Trophoblast cell (in vitro differentiated cells and primary cell): ENCODE data around the gene HTT-AS.

ENCODE experiments used
- DNase-seq, 2 donors: peaks; one replicate each; pipeline ENCODE4 v3.0.0-alpha.2; 2016
- H2AFZ ChIP-seq: 2 replicates; pipeline ENCODE4 v1.6.1; 2013; ENCODE audit warnings: low read length, moderate library complexity, mild to moderate bottlenecking; ENCODE audit not compliant: insufficient read depth, poor library complexity
- H2AK5ac ChIP-seq: 2 replicates; pipeline ENCODE4 v1.6.1; 2013; ENCODE audit warnings: mild to moderate bottlenecking, low read length
- H2BK120ac ChIP-seq: 2 replicates; pipeline ENCODE4 v1.6.1; 2013; ENCODE audit warnings: low read length, mild to moderate bottlenecking, moderate library complexity; ENCODE audit not compliant: insufficient read depth, poor library complexity
- H2BK12ac ChIP-seq: 2 replicates; pipeline ENCODE4 v1.6.1; 2013; ENCODE audit warnings: mild to moderate bottlenecking, low read length, moderate library complexity
- H2BK5ac ChIP-seq: 2 replicates; pipeline ENCODE4 v1.6.1; 2013; ENCODE audit warnings: low read length, low read depth, moderate library complexity, mild to moderate bottlenecking; ENCODE audit not compliant: poor library complexity
- H3K14ac ChIP-seq: 2 replicates; pipeline ENCODE4 v1.6.1; 2013; ENCODE audit warnings: mild to moderate bottlenecking, low read length
- H3K18ac ChIP-seq: 2 replicates; pipeline ENCODE4 v1.6.1; 2013; ENCODE audit warnings: mild to moderate bottlenecking, low read length
- H3K23ac ChIP-seq: 2 replicates; pipeline ENCODE4 v1.6.1; 2013; ENCODE audit warnings: low read length
- H3K27ac ChIP-seq: 2 replicates; pipeline ENCODE4 v1.5.1; 2013; ENCODE audit warnings: low read depth, mild to moderate bottlenecking, inconsistent platforms, low read length, moderate library complexity
- H3K27me3 ChIP-seq: 2 replicates; pipeline ENCODE4 v1.6.1; 2013; ENCODE audit warnings: inconsistent platforms, mild to moderate bottlenecking, low read length, moderate library complexity; ENCODE audit not compliant: insufficient read depth
- H3K36me3 ChIP-seq, 2 experiments: 1 replicate in 1 of 2; 2 replicates in 1 of 2; pipeline ENCODE4 v1.6.1; 2013; ENCODE audit warnings: low read length in 2 of 2, mild to moderate bottlenecking in 2 of 2, moderate library complexity in 1 of 2; ENCODE audit not compliant: insufficient read depth in 2 of 2, control insufficient read depth in 1 of 2
- H3K4ac ChIP-seq: 2 replicates; pipeline ENCODE4 v1.6.1; 2013; ENCODE audit warnings: low read depth, mild to moderate bottlenecking, low read length, moderate library complexity
- H3K4me1 ChIP-seq, 2 experiments: 1 replicate in 1 of 2; 2 replicates in 1 of 2; pipeline ENCODE4 v1.6.1; 2013; ENCODE audit warnings: low read length in 2 of 2, mild to moderate bottlenecking in 2 of 2, moderate library complexity in 1 of 2; ENCODE audit not compliant: insufficient read depth in 2 of 2, control insufficient read depth in 1 of 2
- H3K4me2 ChIP-seq: 2 replicates; pipeline ENCODE4 v1.6.1; 2013; ENCODE audit warnings: inconsistent platforms, mild to moderate bottlenecking, low read length, moderate library complexity
- H3K4me3 ChIP-seq: 2 replicates; pipeline ENCODE4 v1.5.1; 2013; ENCODE audit warnings: mild to moderate bottlenecking, low read depth, low read length, inconsistent platforms
- H3K79me1 ChIP-seq: one replicate; pipeline ENCODE4 v1.6.1; 2013; ENCODE audit warnings: low read length
- H3K79me2 ChIP-seq: 2 replicates; pipeline ENCODE4 v1.6.1; 2013; ENCODE audit warnings: low read length, mild to moderate bottlenecking; ENCODE audit not compliant: control insufficient read depth, insufficient read depth, poor library complexity
- H3K9ac ChIP-seq: 2 replicates; pipeline ENCODE4 v1.6.1; 2013; ENCODE audit warnings: mild to moderate bottlenecking, low read length
- H3K9me3 ChIP-seq: 2 replicates; pipeline ENCODE4 v1.6.1; 2013; ENCODE audit warnings: low read depth, mild to moderate bottlenecking, control low read depth, inconsistent platforms, low read length; ENCODE audit not compliant: insufficient read depth
- H4K12ac ChIP-seq: 2 replicates; pipeline ENCODE4 v1.6.1; 2013; ENCODE audit warnings: low read depth, mild to moderate bottlenecking, low read length, moderate library complexity
- H4K8ac ChIP-seq: 2 replicates; pipeline ENCODE4 v1.6.1; 2013; ENCODE audit warnings: low read depth, mild to moderate bottlenecking, low read length, moderate library complexity
- H4K91ac ChIP-seq: one replicate; pipeline ENCODE4 v1.6.1; 2013; ENCODE audit warnings: low read depth, mild to moderate bottlenecking, low read length, moderate library complexity
- WGBS: extraction: QIAGEN DNeasy Blood & Tissue Kit; methylation state at CpG from one replicate; pipeline ENCODE4 v1.1.7; 2013; ENCODE audit warnings: missing lambda C conversion rate; ENCODE audit not compliant: insufficient read length, insufficient coverage; ENCODE audit errors: extremely low coverage; 5-methylcytosine and 5-hydroxymethylcytosine counted together

Gene HTT-AS

DNA sequence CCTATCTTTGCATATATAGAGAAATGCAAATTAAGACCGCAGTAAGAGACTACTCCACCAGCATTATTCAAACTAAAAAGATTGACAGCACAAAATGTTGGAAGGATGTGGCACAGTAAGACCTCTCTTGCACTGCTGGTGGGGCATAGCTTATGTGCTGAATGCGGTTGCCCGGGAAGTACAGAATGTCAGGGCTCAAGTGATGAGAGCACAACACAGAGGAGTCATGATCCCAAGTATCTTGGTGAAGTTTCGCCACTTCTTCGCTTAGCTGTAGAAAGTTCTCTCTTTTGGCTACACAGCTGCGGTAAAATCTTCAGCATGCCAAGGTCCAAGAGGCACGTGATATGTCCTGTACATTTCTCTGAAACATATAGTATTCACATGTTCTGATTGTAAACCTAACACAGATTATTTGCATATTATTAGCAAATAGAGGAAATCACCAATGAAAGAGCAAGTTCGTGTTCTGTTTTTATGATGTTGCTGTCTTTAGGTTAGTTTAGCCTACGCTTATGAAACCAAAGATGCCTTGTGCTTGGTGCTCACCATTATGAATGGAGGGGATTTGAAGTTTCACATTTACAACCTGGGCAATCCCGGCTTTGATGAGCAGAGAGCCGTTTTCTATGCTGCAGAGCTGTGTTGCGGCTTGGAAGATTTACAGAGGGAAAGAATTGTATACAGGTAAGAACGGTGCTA is 55.0 kb downstream of the HTT-AS start:
- H3K9me3 ChIP-seq = peaks cover 7% of the 10 kb centered on the region
- no peak overlapping the region for H2AK5ac ChIP-seq
- H3K9ac ChIP-seq = no peak overlapping the region
- no peak overlapping the region for H2BK5ac ChIP-seq
- H2BK12ac ChIP-seq = no peak overlapping the region
- H3K4me3 ChIP-seq = no peak overlapping the region
- no peaks in the 10 kb centered on the region for H3K79me1 ChIP-seq
- H3K27ac ChIP-seq = no peak overlapping the region
- no peak overlapping the region for H4K8ac ChIP-seq
- H3K14ac ChIP-seq = no peak overlapping the region
- no peaks in the 10 kb centered on the region for H3K27me3 ChIP-seq
- no peak overlapping the region for H3K4me2 ChIP-seq
- H3K18ac ChIP-seq = no peak overlapping the region
- no peak overlapping the region for H2BK120ac ChIP-seq
- no peaks in the 10 kb centered on the region for H3K4me1 ChIP-seq
- H3K4ac ChIP-seq = no peak overlapping the region
- no peak for DNase-seq
- no peaks in the 10 kb centered on the region for H3K36me3 ChIP-seq
- no CpG with 5 or more reads among the region's 13 CpGs for WGBS
- no peaks in the 10 kb centered on the region for H3K79me2 ChIP-seq
- no peak overlapping the region for H4K12ac ChIP-seq
- H3K23ac ChIP-seq = no peak overlapping the region
- H2AFZ ChIP-seq = no peak overlapping the region
- no peak overlapping the region for H4K91ac ChIP-seq

DNA sequence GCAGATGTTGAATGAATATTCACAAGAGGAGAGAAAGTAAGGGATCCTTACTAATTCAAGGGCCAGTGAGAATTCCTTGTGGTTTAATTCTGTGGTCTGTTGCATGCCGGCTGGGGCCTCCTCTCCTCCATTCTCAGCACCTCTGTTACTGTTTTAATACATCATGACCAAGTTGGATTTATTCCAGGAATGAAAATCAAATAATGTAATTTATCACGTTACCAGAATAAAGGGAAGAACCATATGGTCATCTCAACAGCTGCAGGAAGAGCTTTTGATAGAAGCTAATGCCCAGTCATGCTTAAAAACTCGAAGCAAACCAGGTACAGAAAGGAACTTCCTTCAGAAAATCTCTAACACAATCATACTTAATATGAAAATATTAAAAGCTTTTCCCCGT is 56.8 kb downstream of the HTT-AS start:
- Histone ChIP-seq H2AFZ (no peak overlapping the region), H3K18ac (no peak overlapping the region), H3K4ac (no peak overlapping the region), H3K4me2 (no peak overlapping the region), H3K36me3 (no peaks in the 10 kb centered on the region), H3K9ac (no peak overlapping the region), H2BK5ac (no peak overlapping the region), H3K4me1 (no peaks in the 10 kb centered on the region), H3K27ac (no peak overlapping the region), H3K79me2 (no peaks in the 10 kb centered on the region), H4K91ac (no peak overlapping the region), H4K8ac (no peak overlapping the region), H2BK12ac (no peak overlapping the region), H3K4me3 (no peak overlapping the region), H3K23ac (no peak overlapping the region), H3K9me3 (peaks cover 1% of the 10 kb centered on the region), H3K27me3 (no peaks in the 10 kb centered on the region), H4K12ac (no peak overlapping the region), H3K79me1 (no peaks in the 10 kb centered on the region), H3K14ac (no peak overlapping the region), H2AK5ac (no peak overlapping the region), H2BK120ac (no peak overlapping the region)
- WGBS = no CpG with 5 or more reads among the region's 4 CpGs
- no peak for DNase-seq

DNA sequence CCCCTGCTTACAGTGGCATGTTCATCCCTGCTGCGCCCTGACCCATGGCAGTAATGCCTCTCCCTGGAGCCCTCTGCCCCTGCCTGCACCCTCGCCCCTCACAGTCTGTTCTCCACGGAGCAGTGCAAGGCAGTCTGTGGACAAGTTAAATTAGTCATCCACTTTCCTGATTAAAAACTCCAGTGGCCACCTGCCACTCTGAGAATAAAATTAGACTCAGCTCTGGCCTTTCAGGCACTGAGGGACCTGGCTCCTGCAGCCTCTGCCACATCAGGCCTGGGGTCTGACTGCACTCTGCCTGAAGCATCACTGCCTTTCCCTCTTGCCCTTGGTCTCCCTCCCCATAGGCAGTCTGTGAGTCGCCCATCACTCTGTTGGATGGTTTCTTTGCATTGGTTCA is 57.4 kb downstream of the HTT-AS start:
- H3K4me1 ChIP-seq = no peaks in the 10 kb centered on the region
- DNase-seq = no peak
- H3K4me3 ChIP-seq = no peak overlapping the region
- H3K4me2 ChIP-seq = no peak overlapping the region
- H2BK120ac ChIP-seq = no peak overlapping the region
- no peak overlapping the region for H4K8ac ChIP-seq
- no peaks in the 10 kb centered on the region for H3K27me3 ChIP-seq
- peak overlapping the region; percentile 70 for H3K9ac ChIP-seq
- H2BK5ac ChIP-seq = no peak overlapping the region
- H3K79me2 ChIP-seq = no peaks in the 10 kb centered on the region
- no peak overlapping the region for H3K4ac ChIP-seq
- H2AFZ ChIP-seq = no peak overlapping the region
- H2AK5ac ChIP-seq = no peak overlapping the region
- H4K91ac ChIP-seq = no peak overlapping the region
- no peaks in the 10 kb centered on the region for H3K79me1 ChIP-seq
- H2BK12ac ChIP-seq = no peak overlapping the region
- no peak overlapping the region for H3K27ac ChIP-seq
- no peak overlapping the region for H4K12ac ChIP-seq
- H3K18ac ChIP-seq = no peak overlapping the region
- no peaks in the 10 kb centered on the region for H3K36me3 ChIP-seq
- no CpG with 5 or more reads among the region's 4 CpGs for WGBS
- H3K23ac ChIP-seq = no peak overlapping the region
- H3K9me3 ChIP-seq = peaks cover 1% of the 10 kb centered on the region
- H3K14ac ChIP-seq = no peak overlapping the region

DNA sequence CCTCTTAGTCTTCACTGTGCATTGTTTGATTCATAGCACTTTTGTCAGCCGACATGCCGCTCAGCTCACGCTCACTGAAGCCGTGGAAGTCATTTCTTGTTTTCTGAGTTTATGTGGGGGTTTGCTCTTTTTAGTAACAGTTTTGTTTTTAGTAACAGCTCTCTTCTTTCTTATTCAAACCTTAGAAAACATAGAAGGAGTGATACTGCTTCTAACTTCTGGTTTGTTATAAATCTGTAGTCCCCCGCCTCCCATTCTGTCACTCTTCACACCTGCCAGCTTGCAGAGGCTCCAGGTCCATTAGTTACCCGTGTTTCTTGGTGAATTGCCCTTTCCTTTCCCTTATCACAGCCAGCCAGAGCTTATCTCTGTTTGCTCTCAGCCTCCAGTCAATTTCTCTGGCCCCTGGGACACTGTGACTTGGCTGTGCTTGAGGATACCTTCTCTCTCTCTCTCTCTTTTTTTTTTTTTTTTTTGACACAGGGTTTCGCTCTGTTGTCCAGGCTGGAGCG is 60.4 kb downstream of the HTT-AS start:
- H4K91ac ChIP-seq = no peak overlapping the region
- no peak overlapping the region for H3K23ac ChIP-seq
- no peak overlapping the region for H3K18ac ChIP-seq
- H3K14ac ChIP-seq = no peak overlapping the region
- no peaks in the 10 kb centered on the region for H3K4me1 ChIP-seq
- no peak overlapping the region for H2AFZ ChIP-seq
- H3K27ac ChIP-seq = no peak overlapping the region
- H3K4ac ChIP-seq = no peak overlapping the region
- no peak overlapping the region for H2BK120ac ChIP-seq
- peaks cover 0 to 2% of the 10 kb centered on the region in 2 experiments for H3K36me3 ChIP-seq
- no peak overlapping the region for H3K9ac ChIP-seq
- no CpG with 5 or more reads among the region's 8 CpGs for WGBS
- H2BK5ac ChIP-seq = no peak overlapping the region
- H3K27me3 ChIP-seq = no peaks in the 10 kb centered on the region
- no peaks in the 10 kb centered on the region for H3K79me1 ChIP-seq
- H4K12ac ChIP-seq = no peak overlapping the region
- H3K79me2 ChIP-seq = no peaks in the 10 kb centered on the region
- H3K4me2 ChIP-seq = no peak overlapping the region
- H2AK5ac ChIP-seq = no peak overlapping the region
- H2BK12ac ChIP-seq = no peak overlapping the region
- DNase-seq = peak in 1 of 2 donors; percentile 47
- peaks cover 1% of the 10 kb centered on the region for H3K9me3 ChIP-seq
- no peak overlapping the region for H3K4me3 ChIP-seq
- H4K8ac ChIP-seq = no peak overlapping the region
